Sigmoid colon (tissue), 7 donors: Measurements from ENCODE around the gene PAPPA. TPM values are rescaled to one million over a fixed set of nuclear protein-coding genes. Genes with fewer than 3 reads are reported as not detected.

ENCODE experiments used
- DNase-seq: peaks from one replicate; pipeline ENCODE4 v3.0.0-alpha.2; 2019
- H3K27ac ChIP-seq, 4 donors: fragments of 200-600 bp; sonication (generic); one replicate each; pipeline ENCODE4 v1.5.1; 2016 to 2019; ENCODE audit warnings: mild to moderate bottlenecking in 1 of 4
- H3K27me3 ChIP-seq, 3 donors: fragments of 200-600 bp; sonication (generic); one replicate each; pipeline ENCODE4 v1.5.1; 2019; ENCODE audit warnings: mild to moderate bottlenecking in 1 of 3
- H3K36me3 ChIP-seq, 4 donors: fragments of 200-600 bp; sonication (generic); one replicate each; pipeline ENCODE4 v1.5.1; 2016 to 2019
- H3K4me1 ChIP-seq, 4 donors: fragments of 200-600 bp; sonication (generic); one replicate each; pipeline ENCODE4 v1.5.1; 2017 to 2019
- H3K4me3 ChIP-seq, 4 donors: fragments of 200-600 bp; sonication (generic); one replicate each; pipeline ENCODE4 v1.5.1; 2017 to 2019; ENCODE audit warnings: mild to moderate bottlenecking in 2 of 4, moderate library complexity in 1 of 4
- H3K9me3 ChIP-seq, 4 donors: fragments of 200-600 bp in 3 of 4; sonication (generic) in 3 of 4; one replicate each; pipeline versions ENCODE4 v1.5.1 to v1.6.1; 2013 to 2019
- CTCF ChIP-seq, 4 experiments: fragments of 450-650 bp in 3 of 4; fragments of 200-600 bp in 1 of 4; IDR thresholded peaks; one replicate each; pipeline ENCODE4 v1.5.1; 2016 to 2019; ENCODE audit warnings: antibody characterized with exemption in 4 of 4, mild to moderate bottlenecking in 3 of 4, moderate library complexity in 2 of 4
- EP300 ChIP-seq, 4 donors: sonication (generic); formaldehyde crosslinking; IDR thresholded peaks; one replicate each; pipeline ENCODE4 v1.6.1; 2017; ENCODE audit warnings: antibody characterized with exemption in 4 of 4
- POLR2A ChIP-seq, 2 donors: fragments of 450-650 bp; IDR thresholded peaks; one replicate each; pipeline ENCODE4 v1.6.1; 2016; ENCODE audit warnings: antibody characterized with exemption in 2 of 2, mild to moderate bottlenecking in 2 of 2, moderate library complexity in 2 of 2
- POLR2AphosphoS5 ChIP-seq, 4 donors: sonication (generic); formaldehyde crosslinking; IDR thresholded peaks; one replicate each; pipeline ENCODE4 v1.6.1; 2017; ENCODE audit warnings: antibody characterized with exemption in 4 of 4
- WGBS, 2 donors: extraction: QIAGEN DNeasy Blood & Tissue Kit; methylation state at CpG; one replicate each; pipeline ENCODE4 v1.1.7; 2013; 5-methylcytosine and 5-hydroxymethylcytosine counted together
- intact Hi-C: fragments of 100-400 bp; cut with DNase I; formaldehyde crosslinking; loops from one replicate; pipeline ENCODE4 v1.15.1; 2023
- polyA plus RNA-seq, 3 donors: library from polyadenylated mRNA; stranded (reverse); fragments of 200-250 nt; gene quantifications; one replicate each; pipeline ENCODE4 v1.2.3, GENCODE V29; 2013
- total RNA-seq, 4 donors: library from RNA; depleted of rRNA; stranded (reverse); fragments of >200 nt; gene quantifications; one replicate each; pipeline ENCODE4 v1.1.0, GENCODE V29; 2016
- donor health status: healthy with polysubstance abuse.
- donor health status: Bipolar disorder and iron deficiency.
- donor health status: healthy.

PAPPA gene
- total and polyA plus RNA-seq, 7 donors = under 0.01 to 6.6 (median 3.6) TPM

- Histone ChIP-seq H3K27me3 (no peaks in the 10 kb centered on the region), H3K27ac (no peak overlapping the region), H3K36me3 (no peaks in the 10 kb centered on the region), H3K4me3 (no peak overlapping the region), H3K9me3 (no peaks in the 10 kb centered on the region), H3K4me1 (no peaks in the 10 kb centered on the region)
- DNase-seq = no peak
- intact Hi-C loops = no loop called here
- 37 to 72% methylated on average over 2 of the region's 2 CpGs for WGBS, 2 donors
- TF ChIP-seq POLR2A (IDR thresholded peaks at IDR 0.05) (no peak), EP300 (IDR thresholded peaks at IDR 0.05) (no peak), CTCF (IDR thresholded peaks at IDR 0.05) (no peak), POLR2AphosphoS5 (IDR thresholded peaks at IDR 0.05) (no peak)
These were observed 143.8 kb downstream of the PAPPA start for GRCh38 chr9:116297346-116297745.

GRCh38 chr9:116298249-116298648, 144.7 kb downstream of the PAPPA start:
- H3K4me3 ChIP-seq = no peak overlapping the region
- no peak overlapping the region for H3K27ac ChIP-seq
- no peak for TF ChIP-seq POLR2AphosphoS5 (IDR thresholded peaks at IDR 0.05)
- no peak for TF ChIP-seq EP300 (IDR thresholded peaks at IDR 0.05)
- TF ChIP-seq CTCF (IDR thresholded peaks at IDR 0.05) = no peak
- TF ChIP-seq POLR2A (IDR thresholded peaks at IDR 0.05) = no peak
- DNase-seq = no peak
- no peaks in the 10 kb centered on the region for H3K9me3 ChIP-seq
- 83 to 85% methylated on average over 3 of the region's 3 CpGs for WGBS, 2 donors
- H3K27me3 ChIP-seq = no peaks in the 10 kb centered on the region
- no peaks in the 10 kb centered on the region for H3K36me3 ChIP-seq
- intact Hi-C loops = no loop called here
- no peaks in the 10 kb centered on the region for H3K4me1 ChIP-seq

GRCh38 chr9:116298878-116299391, 145.3 kb downstream of the PAPPA start:
- intact Hi-C loops = no loop called here
- Histone ChIP-seq H3K4me1 (no peaks in the 10 kb centered on the region), H3K36me3 (no peaks in the 10 kb centered on the region), H3K27ac (no peak overlapping the region), H3K27me3 (no peaks in the 10 kb centered on the region), H3K9me3 (no peaks in the 10 kb centered on the region), H3K4me3 (no peak overlapping the region)
- no peak for DNase-seq
- WGBS, 2 donors = 70% methylated on average over 6 of the region's 6 CpGs
- TF ChIP-seq CTCF (IDR thresholded peaks at IDR 0.05) = no peak
- TF ChIP-seq EP300 (IDR thresholded peaks at IDR 0.05) = no peak
- no peak for TF ChIP-seq POLR2AphosphoS5 (IDR thresholded peaks at IDR 0.05)

GRCh38 chr9:116300360-116300870, 146.8 kb downstream of the PAPPA start:
- no peak for DNase-seq
- intact Hi-C loops = no loop called here
- H3K36me3 ChIP-seq = no peaks in the 10 kb centered on the region
- no peaks in the 10 kb centered on the region for H3K9me3 ChIP-seq
- no peaks in the 10 kb centered on the region for H3K4me1 ChIP-seq
- WGBS, 2 donors = 71 to 83% methylated on average over 2 of the region's 2 CpGs
- H3K4me3 ChIP-seq = no peak overlapping the region
- TF ChIP-seq POLR2A (IDR thresholded peaks at IDR 0.05) = no peak
- no peak for TF ChIP-seq CTCF (IDR thresholded peaks at IDR 0.05)
- TF ChIP-seq POLR2AphosphoS5 (IDR thresholded peaks at IDR 0.05) = no peak
- TF ChIP-seq EP300 (IDR thresholded peaks at IDR 0.05) = no peak
- no peak overlapping the region for H3K27ac ChIP-seq
- no peaks in the 10 kb centered on the region for H3K27me3 ChIP-seq

GRCh38 chr9:116303270-116303669, 149.7 kb downstream of the PAPPA start:
- no peaks in the 10 kb centered on the region for H3K4me1 ChIP-seq
- no peaks in the 10 kb centered on the region for H3K27me3 ChIP-seq
- no peak for TF ChIP-seq POLR2AphosphoS5 (IDR thresholded peaks at IDR 0.05)
- TF ChIP-seq CTCF (IDR thresholded peaks at IDR 0.05) = no peak
- TF ChIP-seq POLR2A (IDR thresholded peaks at IDR 0.05) = no peak
- TF ChIP-seq EP300 (IDR thresholded peaks at IDR 0.05) = no peak
- no peak overlapping the region for H3K4me3 ChIP-seq
- H3K36me3 ChIP-seq = no peaks in the 10 kb centered on the region
- no peak for DNase-seq
- WGBS, 2 donors = 88 to 89% methylated on average over 5 of the region's 5 CpGs
- H3K27ac ChIP-seq = no peak overlapping the region
- H3K9me3 ChIP-seq = no peaks in the 10 kb centered on the region
- intact Hi-C loops = no loop called here
